ENCODE measurements around the gene MADD. TPM values are rescaled to one million over a fixed set of nuclear protein-coding genes. Genes with fewer than 3 reads are reported as not detected.

Gene MADD
- total and polyA plus RNA-seq, 8 donors, result 13.6 to 131 (median 42.6) TPM

GRCh38 chr11:47280860-47281259 lies 10.9 kb downstream of the MADD start:
- WGBS, 5 donors, result 75 to 82% (median 78%) methylated on average over 5 of the region's 5 CpGs
- Histone ChIP-seq H3K9me3 (no peaks in the 10 kb centered on the region), H3K36me3 (peaks cover 97 to 100% (median 100%) of the 10 kb centered on the region in 4 donors), H3K4me1 (no peaks in the 10 kb centered on the region), H3K4me3 (no peak overlapping the region), H3K27me3 (no peaks in the 10 kb centered on the region), H3K27ac (no peak overlapping the region)
- intact Hi-C loops (cut with DNase I; ENCODE audit: low total_unique reads), result loop anchor here (10.0 kb wide), 1 partner anchor 416 kb away; no protein-coding TSS in a partner anchor
- TF ChIP-seq POLR2AphosphoS5 (IDR thresholded peaks at IDR 0.05), result no peak
- TF ChIP-seq CTCF (IDR thresholded peaks at IDR 0.05), result no peak
- TF ChIP-seq POLR2A (IDR thresholded peaks at IDR 0.05), result no peak
- no peak for TF ChIP-seq EP300 (IDR thresholded peaks at IDR 0.05)
- DNase-seq, result no peak

- DNase-seq, result no peak
- no peak for TF ChIP-seq EP300 (IDR thresholded peaks at IDR 0.05)
- no peak for TF ChIP-seq CTCF (IDR thresholded peaks at IDR 0.05)
- no peak for TF ChIP-seq POLR2AphosphoS5 (IDR thresholded peaks at IDR 0.05)
- TF ChIP-seq POLR2A (IDR thresholded peaks at IDR 0.05), result no peak
- H3K36me3 ChIP-seq, result peaks cover 94 to 100% (median 100%) of the 10 kb centered on the region in 4 donors
Observed at GRCh38 chr11:47282462-47282861, 12.5 kb downstream of the MADD start.

GRCh38 chr11:47284151-47284550 lies 14.2 kb downstream of the MADD start:
- Histone ChIP-seq H3K27me3 (no peaks in the 10 kb centered on the region), H3K27ac (no peak overlapping the region), H3K36me3 (peaks cover 84 to 100% (median 100%) of the 10 kb centered on the region in 4 donors), H3K4me1 (no peaks in the 10 kb centered on the region), H3K4me3 (no peak overlapping the region), H3K9me3 (no peaks in the 10 kb centered on the region)
- intact Hi-C loops (cut with DNase I; ENCODE audit: low total_unique reads), result loop anchor here (10.0 kb wide), 1 partner anchor 419 kb away; no protein-coding TSS in a partner anchor
- TF ChIP-seq CTCF (IDR thresholded peaks at IDR 0.05) (no peak), POLR2AphosphoS5 (IDR thresholded peaks at IDR 0.05) (no peak), POLR2A (IDR thresholded peaks at IDR 0.05) (no peak), EP300 (IDR thresholded peaks at IDR 0.05) (no peak)
- DNase-seq, result no peak
- WGBS, 5 donors, result 90 to 98% (median 94%) methylated on average over 4 of the region's 4 CpGs

More at GRCh38 chr11:47282462-47282861, 12.5 kb downstream of the MADD start:
- H3K27ac ChIP-seq, result no peak overlapping the region
- H3K9me3 ChIP-seq, result no peaks in the 10 kb centered on the region
- intact Hi-C loops (cut with DNase I; ENCODE audit: low total_unique reads), result loop anchor here (10.0 kb wide), 1 partner anchor 418 kb away; no protein-coding TSS in a partner anchor
- no peak overlapping the region for H3K4me3 ChIP-seq
- 90 to 98% (median 94%) methylated on average over 7 of the region's 7 CpGs for WGBS, 5 donors
- H3K4me1 ChIP-seq, result no peaks in the 10 kb centered on the region
- no peaks in the 10 kb centered on the region for H3K27me3 ChIP-seq

- TF ChIP-seq POLR2AphosphoS5 (IDR thresholded peaks at IDR 0.05) (no peak), POLR2A (IDR thresholded peaks at IDR 0.05) (no peak), CTCF (IDR thresholded peaks at IDR 0.05) (no peak), EP300 (IDR thresholded peaks at IDR 0.05) (no peak)
- DNase-seq, result no peak
- Histone ChIP-seq H3K9me3 (no peaks in the 10 kb centered on the region), H3K4me3 (no peak overlapping the region), H3K27me3 (no peaks in the 10 kb centered on the region), H3K27ac (no peak overlapping the region), H3K36me3 (peaks cover 85 to 100% (median 100%) of the 10 kb centered on the region in 4 donors), H3K4me1 (no peaks in the 10 kb centered on the region)
- intact Hi-C loops (cut with DNase I; ENCODE audit: low total_unique reads), result loop anchor here (10.0 kb wide), 1 partner anchor 421 kb away; no protein-coding TSS in a partner anchor
- 92 to 96% (median 94%) methylated on average over 13 of the region's 13 CpGs for WGBS, 5 donors
Observed at GRCh38 chr11:47285969-47286770, 16.2 kb downstream of the MADD start.

Data from stomach (tissue), 9 donors.